ENCODE data around the gene MYO9B.

The MYO9B gene

GRCh38 chr19:17125062-17125727 lies 49.6 kb downstream of the MYO9B start:
- Histone ChIP-seq H3K27ac (ENCODE audit: low read length) (peak overlapping the region; percentile 24), H3K9ac (ENCODE audit: low read length) (no peak overlapping the region), H3K9me3 (ENCODE audit: control insufficient read depth, low read depth, low read length) (no peaks in the 10 kb centered on the region), H3K4me3 (ENCODE audit: low read length) (no peak overlapping the region), H3K4me1 (ENCODE audit: control insufficient read depth, low read depth, low read length) (peaks cover 7% of the 10 kb centered on the region), H3K27me3 (ENCODE audit: control insufficient read depth, insufficient read depth, low read length) (no peaks in the 10 kb centered on the region), H3K36me3 (ENCODE audit: control insufficient read depth, low read depth, low read length) (no peaks in the 10 kb centered on the region)

- Histone ChIP-seq H3K36me3 (ENCODE audit: control insufficient read depth, low read depth, low read length) (no peaks in the 10 kb centered on the region), H3K27me3 (ENCODE audit: control insufficient read depth, insufficient read depth, low read length) (no peaks in the 10 kb centered on the region), H3K27ac (ENCODE audit: low read length) (peak overlapping the region; percentile 24), H3K4me3 (ENCODE audit: low read length) (no peak overlapping the region), H3K9ac (ENCODE audit: low read length) (no peak overlapping the region), H3K9me3 (ENCODE audit: control insufficient read depth, low read depth, low read length) (no peaks in the 10 kb centered on the region), H3K4me1 (ENCODE audit: control insufficient read depth, low read depth, low read length) (peaks cover 7% of the 10 kb centered on the region)
Measured at GRCh38 chr19:17125728-17126677, 50.4 kb downstream of the MYO9B start.

DNA sequence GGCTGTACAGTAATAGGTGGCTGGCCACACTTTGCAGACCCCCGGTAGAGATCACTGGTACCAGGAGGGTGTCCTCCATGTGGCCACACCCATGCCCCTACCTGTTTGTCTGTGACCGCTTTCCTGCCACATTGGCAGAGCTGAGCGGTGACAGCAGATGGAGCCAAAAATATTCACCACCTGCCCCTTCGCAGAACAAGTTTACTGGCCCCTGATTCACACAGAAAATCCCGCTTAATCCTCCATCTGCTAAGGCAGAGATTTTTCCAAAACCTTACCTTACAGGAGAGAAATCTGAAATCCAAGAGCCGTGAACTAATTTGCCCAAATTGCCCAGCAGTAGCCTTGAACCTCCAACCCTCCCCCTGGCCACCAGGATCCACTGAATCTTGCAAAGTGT lies 52.1 kb downstream of the MYO9B start:
- H3K36me3 ChIP-seq (ENCODE audit: control insufficient read depth, low read depth, low read length) = no peaks in the 10 kb centered on the region
- no peak overlapping the region for H3K9ac ChIP-seq (ENCODE audit: low read length)
- no peaks in the 10 kb centered on the region for H3K9me3 ChIP-seq (ENCODE audit: control insufficient read depth, low read depth, low read length)
- peaks cover 7% of the 10 kb centered on the region for H3K4me1 ChIP-seq (ENCODE audit: control insufficient read depth, low read depth, low read length)
- H3K27ac ChIP-seq (ENCODE audit: low read length) = no peak overlapping the region
- H3K4me3 ChIP-seq (ENCODE audit: low read length) = no peak overlapping the region
- H3K27me3 ChIP-seq (ENCODE audit: control insufficient read depth, insufficient read depth, low read length) = no peaks in the 10 kb centered on the region

GRCh38 chr19:17128403-17128802 lies 52.8 kb downstream of the MYO9B start:
- Histone ChIP-seq H3K27me3 (ENCODE audit: control insufficient read depth, insufficient read depth, low read length) (no peaks in the 10 kb centered on the region), H3K36me3 (ENCODE audit: control insufficient read depth, low read depth, low read length) (no peaks in the 10 kb centered on the region), H3K4me1 (ENCODE audit: control insufficient read depth, low read depth, low read length) (peaks cover 7% of the 10 kb centered on the region), H3K9me3 (ENCODE audit: control insufficient read depth, low read depth, low read length) (no peaks in the 10 kb centered on the region), H3K4me3 (ENCODE audit: low read length) (no peak overlapping the region), H3K27ac (ENCODE audit: low read length) (no peak overlapping the region), H3K9ac (ENCODE audit: low read length) (no peak overlapping the region)

DNA sequence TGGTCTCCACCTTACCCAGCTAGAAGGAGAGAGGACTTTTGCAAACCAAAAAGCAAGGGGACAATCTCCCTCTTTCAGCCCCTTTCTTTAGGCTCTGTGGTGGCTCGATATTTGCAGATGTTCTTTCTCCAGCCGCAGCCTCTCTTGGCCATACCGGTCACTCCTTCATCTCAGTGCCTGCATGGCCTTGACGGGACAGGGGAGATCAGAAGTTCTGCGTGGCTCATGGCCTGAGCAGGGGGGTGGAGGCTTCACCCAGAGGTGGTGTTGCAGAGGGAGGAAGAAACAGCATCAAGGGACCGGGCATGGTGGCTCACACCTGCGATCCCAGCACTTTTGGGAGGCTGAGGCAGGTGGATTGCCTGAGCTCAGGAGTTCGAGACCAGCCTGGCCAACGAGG lies 53.2 kb downstream of the MYO9B start:
- Histone ChIP-seq H3K36me3 (ENCODE audit: control insufficient read depth, low read depth, low read length) (no peaks in the 10 kb centered on the region), H3K9ac (ENCODE audit: low read length) (no peak overlapping the region), H3K4me3 (ENCODE audit: low read length) (no peak overlapping the region), H3K27me3 (ENCODE audit: control insufficient read depth, insufficient read depth, low read length) (no peaks in the 10 kb centered on the region), H3K27ac (ENCODE audit: low read length) (no peak overlapping the region), H3K9me3 (ENCODE audit: control insufficient read depth, low read depth, low read length) (no peaks in the 10 kb centered on the region), H3K4me1 (ENCODE audit: control insufficient read depth, low read depth, low read length) (peaks cover 7% of the 10 kb centered on the region)

GRCh38 chr19:17129377-17129776 lies 53.8 kb downstream of the MYO9B start:
- Histone ChIP-seq H3K27ac (ENCODE audit: low read length) (no peak overlapping the region), H3K4me3 (ENCODE audit: low read length) (no peak overlapping the region), H3K9me3 (ENCODE audit: control insufficient read depth, low read depth, low read length) (no peaks in the 10 kb centered on the region), H3K27me3 (ENCODE audit: control insufficient read depth, insufficient read depth, low read length) (no peaks in the 10 kb centered on the region), H3K9ac (ENCODE audit: low read length) (no peak overlapping the region), H3K4me1 (ENCODE audit: control insufficient read depth, low read depth, low read length) (peaks cover 7% of the 10 kb centered on the region), H3K36me3 (ENCODE audit: control insufficient read depth, low read depth, low read length) (no peaks in the 10 kb centered on the region)

DNA sequence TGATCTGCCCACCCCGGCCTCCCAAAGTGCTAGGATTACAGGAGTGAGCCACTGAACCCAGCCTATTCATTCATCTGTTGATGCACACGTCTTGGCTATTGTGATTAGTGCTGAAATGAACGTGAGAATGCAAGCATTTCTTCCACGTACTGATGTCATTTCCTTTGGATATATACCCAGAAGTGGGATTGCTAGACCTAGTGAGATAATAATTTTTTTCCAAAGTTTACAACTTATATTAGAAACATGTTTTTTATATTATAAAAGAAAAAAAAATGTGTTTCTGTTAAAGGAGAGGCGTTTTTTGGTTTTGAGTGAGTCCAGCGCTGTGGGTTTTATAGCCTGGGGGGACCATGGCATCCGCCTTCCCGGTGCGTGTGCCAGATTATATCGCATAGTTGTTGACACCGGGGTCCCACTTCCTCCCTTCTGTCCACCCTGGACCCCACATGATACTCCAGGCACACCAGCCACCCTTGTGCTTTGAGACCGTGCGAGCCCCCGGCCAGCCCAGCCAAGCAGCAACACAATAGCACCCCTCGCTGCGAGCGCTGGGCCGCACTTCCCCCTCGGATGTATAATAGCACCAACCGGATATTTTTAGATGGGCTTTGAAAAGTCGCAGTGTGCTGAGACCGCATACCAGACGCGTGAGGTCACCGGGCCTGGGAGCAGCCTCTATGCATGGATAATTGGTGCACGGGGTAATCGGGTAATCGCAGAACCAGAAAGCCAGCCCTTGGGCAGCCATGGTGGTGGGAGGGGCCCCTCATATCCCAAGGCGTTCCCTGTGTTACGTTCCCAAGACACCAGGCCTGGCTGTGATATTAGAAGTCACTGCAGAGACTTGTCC lies 59.6 kb downstream of the MYO9B start:
- no peaks in the 10 kb centered on the region for H3K9me3 ChIP-seq (ENCODE audit: control insufficient read depth, low read depth, low read length)
- H3K27ac ChIP-seq (ENCODE audit: low read length) = peak overlapping the region; percentile 94
- H3K4me3 ChIP-seq (ENCODE audit: low read length) = peak overlapping the region; percentile 44
- peak overlapping the region; percentile 71 for H3K9ac ChIP-seq (ENCODE audit: low read length)
- H3K36me3 ChIP-seq (ENCODE audit: control insufficient read depth, low read depth, low read length) = no peaks in the 10 kb centered on the region
- H3K4me1 ChIP-seq (ENCODE audit: control insufficient read depth, low read depth, low read length) = peaks cover 11% of the 10 kb centered on the region
- no peaks in the 10 kb centered on the region for H3K27me3 ChIP-seq (ENCODE audit: control insufficient read depth, insufficient read depth, low read length)

DNA sequence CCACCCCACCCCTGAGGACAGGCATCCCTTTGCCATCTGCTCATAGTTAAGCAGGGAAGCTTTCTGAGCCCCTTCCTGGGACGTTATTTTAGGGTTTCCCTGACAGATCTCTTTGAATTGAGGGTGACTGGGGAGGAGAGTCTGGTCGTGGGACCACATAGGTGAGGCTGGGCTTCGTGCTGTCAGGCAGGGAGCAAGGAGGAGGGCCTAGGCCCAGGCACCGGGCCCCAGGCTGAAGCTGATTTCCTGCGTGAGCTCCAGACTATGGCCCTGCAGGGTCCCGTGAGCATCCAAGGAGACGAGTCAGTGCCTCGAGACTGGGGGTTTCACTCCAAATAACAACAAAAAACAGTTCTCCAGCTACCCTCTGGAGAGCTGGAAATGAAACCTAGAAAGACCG lies 60.4 kb downstream of the MYO9B start:
- H3K27ac ChIP-seq (ENCODE audit: low read length) = peak overlapping the region; percentile 94

DNA sequence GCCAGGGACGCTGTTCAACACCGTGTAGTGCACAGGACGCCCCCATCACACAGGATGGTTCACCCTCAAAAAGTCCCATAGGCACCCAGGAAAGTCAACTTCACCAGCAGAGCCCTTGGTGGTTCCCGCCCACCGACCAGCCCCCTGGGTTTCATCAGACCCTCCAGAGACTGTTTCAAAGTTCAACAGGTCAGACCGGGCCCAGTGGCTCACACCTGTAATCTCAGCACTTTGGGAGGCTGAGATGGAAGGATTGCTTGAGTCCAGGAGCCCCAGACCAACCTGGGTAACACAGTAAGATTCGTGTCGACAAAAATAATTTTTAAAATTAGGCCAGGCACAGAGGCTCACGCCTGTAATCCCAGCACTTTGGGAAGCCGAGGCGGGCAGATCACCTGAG lies 61.0 kb downstream of the MYO9B start:
- Histone ChIP-seq H3K4me1 (ENCODE audit: control insufficient read depth, low read depth, low read length) (peaks cover 11% of the 10 kb centered on the region), H3K27ac (ENCODE audit: low read length) (no peak overlapping the region), H3K4me3 (ENCODE audit: low read length) (no peak overlapping the region), H3K9ac (ENCODE audit: low read length) (no peak overlapping the region), H3K27me3 (ENCODE audit: control insufficient read depth, insufficient read depth, low read length) (no peaks in the 10 kb centered on the region), H3K36me3 (ENCODE audit: control insufficient read depth, low read depth, low read length) (no peaks in the 10 kb centered on the region), H3K9me3 (ENCODE audit: control insufficient read depth, low read depth, low read length) (no peaks in the 10 kb centered on the region)

More for the DNA sequence above, 60.4 kb downstream of the MYO9B start:
- peaks cover 11% of the 10 kb centered on the region for H3K4me1 ChIP-seq (ENCODE audit: control insufficient read depth, low read depth, low read length)
- H3K4me3 ChIP-seq (ENCODE audit: low read length) = peak overlapping the region; percentile 44
- H3K36me3 ChIP-seq (ENCODE audit: control insufficient read depth, low read depth, low read length) = no peaks in the 10 kb centered on the region
- H3K27me3 ChIP-seq (ENCODE audit: control insufficient read depth, insufficient read depth, low read length) = no peaks in the 10 kb centered on the region
- no peaks in the 10 kb centered on the region for H3K9me3 ChIP-seq (ENCODE audit: control insufficient read depth, low read depth, low read length)
- H3K9ac ChIP-seq (ENCODE audit: low read length) = peak overlapping the region; percentile 71

- peaks cover 11% of the 10 kb centered on the region for H3K4me1 ChIP-seq (ENCODE audit: control insufficient read depth, low read depth, low read length)
- H3K36me3 ChIP-seq (ENCODE audit: control insufficient read depth, low read depth, low read length) = no peaks in the 10 kb centered on the region
- no peaks in the 10 kb centered on the region for H3K9me3 ChIP-seq (ENCODE audit: control insufficient read depth, low read depth, low read length)
- H3K27ac ChIP-seq (ENCODE audit: low read length) = no peak overlapping the region
- H3K9ac ChIP-seq (ENCODE audit: low read length) = no peak overlapping the region
- H3K4me3 ChIP-seq (ENCODE audit: low read length) = no peak overlapping the region
- no peaks in the 10 kb centered on the region for H3K27me3 ChIP-seq (ENCODE audit: control insufficient read depth, insufficient read depth, low read length)
Measured at GRCh38 chr19:17137417-17137816, 61.8 kb downstream of the MYO9B start.

Measured in iPS-18a (cell line).